ENCODE measurements around the gene DVL3. TPM values are rescaled to one million over a fixed set of nuclear protein-coding genes. Genes with fewer than 3 reads are reported as not detected.

The DVL3 gene
- total RNA-seq, 4 donors from 2014 or later, result 36.5 to 58.1 (median 48.0) TPM

DNA sequence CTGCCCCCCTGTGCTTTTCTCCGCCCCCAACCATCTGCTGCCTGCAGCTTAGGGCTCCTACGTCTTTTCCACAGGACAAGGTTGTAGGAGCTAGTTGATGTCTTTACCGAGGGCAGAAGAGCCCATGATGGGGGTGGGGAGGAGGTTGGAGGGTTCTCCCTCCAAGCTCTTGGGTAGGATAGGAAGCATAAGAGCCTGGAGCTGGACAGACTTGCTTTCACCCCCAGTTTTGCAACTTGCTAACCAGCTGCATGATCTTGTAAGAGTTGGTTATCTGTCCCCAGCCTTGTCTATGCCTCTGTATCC is 31.7 kb downstream of the DVL3 start:
- H3K27ac ChIP-seq, result peak overlapping the region; percentile 89 to 97 (median 96)
- in situ Hi-C loops (cut with MboI; ENCODE audit: low sequenced_read_pairs in 4 of 4) (loop anchor here in 2 of 4 donors (10.0 kb wide), 1 partner anchor 52 kb away; the partner anchor contains the start of gene EIF2B5 (in 2 of the 2)), intact Hi-C loops (cut with DNase I; ENCODE audit: low total_unique reads) (loop anchor here (1.0 to 5.0 kb wide), 6 partner anchors 42 to 175 kb away; partner anchors contain the start of genes CLCN2, EEF1AKMT4, EIF2B5 and POLR2H)
- H3K9me3 ChIP-seq, result no peaks in the 10 kb centered on the region
- H3K36me3 ChIP-seq, result peaks cover 3 to 74% of the 10 kb centered on the region in 2 donors
- TF ChIP-seq, protein P1, sequence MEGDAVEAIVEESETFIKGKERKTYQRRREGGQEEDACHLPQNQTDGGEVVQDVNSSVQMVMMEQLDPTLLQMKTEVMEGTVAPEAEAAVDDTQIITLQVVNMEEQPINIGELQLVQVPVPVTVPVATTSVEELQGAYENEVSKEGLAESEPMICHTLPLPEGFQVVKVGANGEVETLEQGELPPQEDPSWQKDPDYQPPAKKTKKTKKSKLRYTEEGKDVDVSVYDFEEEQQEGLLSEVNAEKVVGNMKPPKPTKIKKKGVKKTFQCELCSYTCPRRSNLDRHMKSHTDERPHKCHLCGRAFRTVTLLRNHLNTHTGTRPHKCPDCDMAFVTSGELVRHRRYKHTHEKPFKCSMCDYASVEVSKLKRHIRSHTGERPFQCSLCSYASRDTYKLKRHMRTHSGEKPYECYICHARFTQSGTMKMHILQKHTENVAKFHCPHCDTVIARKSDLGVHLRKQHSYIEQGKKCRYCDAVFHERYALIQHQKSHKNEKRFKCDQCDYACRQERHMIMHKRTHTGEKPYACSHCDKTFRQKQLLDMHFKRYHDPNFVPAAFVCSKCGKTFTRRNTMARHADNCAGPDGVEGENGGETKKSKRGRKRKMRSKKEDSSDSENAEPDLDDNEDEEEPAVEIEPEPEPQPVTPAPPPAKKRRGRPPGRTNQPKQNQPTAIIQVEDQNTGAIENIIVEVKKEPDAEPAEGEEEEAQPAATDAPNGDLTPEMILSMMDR (IDR thresholded peaks at IDR 0.05 in 4 of 5, conservative IDR thresholded peaks at IDR 0.05 in 1 of 5), result no peak
- no peak for TF ChIP-seq POLR2A (IDR thresholded peaks at IDR 0.05)
- no peaks in the 10 kb centered on the region for H3K27me3 ChIP-seq
- no peak for ATAC-seq
- DNase-seq, result no peak
- peak overlapping the region; percentile 78 to 97 (median 90) for H3K4me3 ChIP-seq
- H3K4me1 ChIP-seq, result peaks cover 18 to 21% of the 10 kb centered on the region in 2 donors

DNA sequence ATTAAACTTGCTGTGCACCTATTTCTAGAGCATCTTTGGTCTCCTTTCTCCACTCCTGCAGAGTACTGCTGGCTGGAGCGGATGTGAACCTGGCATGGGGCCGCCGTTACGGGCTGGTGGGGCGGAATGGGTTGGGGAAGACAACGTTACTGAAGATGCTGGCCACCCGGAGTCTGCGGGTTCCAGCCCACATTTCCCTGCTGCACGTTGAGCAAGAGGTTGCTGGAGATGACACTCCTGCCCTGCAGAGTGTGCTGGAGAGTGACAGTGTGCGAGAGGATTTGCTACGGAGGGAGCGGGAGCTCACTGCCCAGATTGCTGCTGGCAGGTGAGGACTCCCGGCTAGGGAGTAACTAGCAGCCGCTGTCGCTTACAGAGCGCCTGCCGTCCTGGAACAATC is 32.9 kb downstream of the DVL3 start:
- intact Hi-C loops (cut with DNase I; ENCODE audit: low total_unique reads), result loop anchor here (5.0 kb wide), 3 partner anchors 109 to 174 kb away; partner anchors contain the start of genes CLCN2, POLR2H and PSMD2
- H3K4me3 ChIP-seq, result no peak overlapping the region

DNA sequence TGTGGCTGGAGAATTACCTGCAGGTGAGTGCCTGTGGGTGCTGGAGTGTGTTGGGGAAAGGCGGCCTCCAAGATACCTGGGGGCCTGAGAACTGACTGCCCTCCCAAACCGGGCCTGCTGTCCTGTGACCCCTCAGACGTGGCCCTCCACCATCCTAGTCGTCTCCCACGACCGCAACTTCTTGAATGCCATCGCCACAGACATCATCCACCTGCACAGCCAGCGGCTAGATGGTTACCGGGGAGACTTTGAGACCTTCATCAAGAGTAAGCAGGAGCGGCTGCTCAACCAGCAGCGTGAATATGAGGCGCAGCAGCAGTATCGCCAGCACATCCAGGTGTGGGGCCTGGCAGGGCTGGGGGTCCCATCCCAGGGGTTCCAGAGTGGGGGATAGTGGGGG is 34.2 kb downstream of the DVL3 start:
- intact Hi-C loops (cut with DNase I; ENCODE audit: low total_unique reads), result loop anchor here (5.0 kb wide), 3 partner anchors 108 to 173 kb away; partner anchors contain the start of genes CLCN2, POLR2H and PSMD2
- H3K27me3 ChIP-seq, result no peaks in the 10 kb centered on the region
- H3K27ac ChIP-seq, result no peak overlapping the region
- ATAC-seq, result no peak
- DNase-seq, result no peak
- no peak overlapping the region for H3K4me3 ChIP-seq
- peaks cover 18 to 21% of the 10 kb centered on the region in 2 donors for H3K4me1 ChIP-seq
- H3K9me3 ChIP-seq, result no peaks in the 10 kb centered on the region
- H3K36me3 ChIP-seq, result peaks cover 0 to 74% of the 10 kb centered on the region in 2 donors
- in situ Hi-C loops (cut with MboI; ENCODE audit: low sequenced_read_pairs in 4 of 4), result loop anchor here in 2 of 4 donors (10.0 kb wide), 1 partner anchor 55 kb away; the partner anchor contains the start of gene EIF2B5 (in 2 of the 2)
- TF ChIP-seq, protein P1 (IDR thresholded peaks at IDR 0.05 in 4 of 5, conservative IDR thresholded peaks at IDR 0.05 in 1 of 5), result no peak
- no peak for TF ChIP-seq POLR2A (IDR thresholded peaks at IDR 0.05)

More for the DNA sequence above, 32.9 kb downstream of the DVL3 start:
- TF ChIP-seq, protein P1 (IDR thresholded peaks at IDR 0.05 in 4 of 5, conservative IDR thresholded peaks at IDR 0.05 in 1 of 5), result no peak
- no peak for TF ChIP-seq POLR2A (IDR thresholded peaks at IDR 0.05)
- no peaks in the 10 kb centered on the region for H3K27me3 ChIP-seq
- in situ Hi-C loops (cut with MboI; ENCODE audit: low sequenced_read_pairs in 4 of 4), result loop anchor here in 2 of 4 donors (10.0 kb wide), 1 partner anchor 53 kb away; the partner anchor contains the start of gene EIF2B5 (in 2 of the 2)
- DNase-seq (no peak), ATAC-seq (no peak)
- H3K9me3 ChIP-seq, result no peaks in the 10 kb centered on the region
- H3K36me3 ChIP-seq, result peaks cover 0 to 74% of the 10 kb centered on the region in 2 donors
- no peak overlapping the region for H3K27ac ChIP-seq
- H3K4me1 ChIP-seq, result peaks cover 18 to 21% of the 10 kb centered on the region in 2 donors

DNA sequence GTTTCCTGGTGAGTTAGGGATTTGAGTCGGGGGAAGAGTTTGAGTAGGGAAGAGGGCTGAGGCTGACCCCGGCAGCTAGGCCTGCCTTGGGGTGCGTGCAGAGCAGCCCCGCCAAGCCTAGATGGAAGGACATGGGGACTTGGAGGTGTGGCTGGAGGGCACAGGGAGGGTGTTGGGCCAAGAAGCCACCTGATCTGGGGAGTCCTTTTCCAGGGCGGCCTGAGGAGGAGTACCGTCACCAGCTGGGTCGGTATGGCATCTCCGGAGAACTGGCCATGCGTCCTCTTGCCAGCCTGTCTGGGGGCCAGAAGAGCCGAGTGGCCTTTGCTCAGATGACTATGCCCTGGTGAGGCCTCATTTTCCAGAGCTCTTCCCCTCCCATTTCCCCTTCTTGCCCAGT is 37.7 kb downstream of the DVL3 start:
- Histone ChIP-seq H3K36me3 (peaks cover 0 to 80% of the 10 kb centered on the region in 2 donors), H3K27ac (no peak overlapping the region), H3K9me3 (no peaks in the 10 kb centered on the region), H3K4me1 (peaks cover 0 to under 1% of the 10 kb centered on the region in 2 donors), H3K27me3 (no peaks in the 10 kb centered on the region), H3K4me3 (no peak overlapping the region)
- no peak for DNase-seq
- in situ Hi-C loops (cut with MboI; ENCODE audit: low sequenced_read_pairs in 4 of 4) (no loop called here), intact Hi-C loops (cut with DNase I; ENCODE audit: low total_unique reads) (no loop called here)
- no peak for ATAC-seq
- TF ChIP-seq POLR2A (IDR thresholded peaks at IDR 0.05), result no peak
- TF ChIP-seq, protein P1 (IDR thresholded peaks at IDR 0.05 in 4 of 5, conservative IDR thresholded peaks at IDR 0.05 in 1 of 5), result no peak

All from gastrocnemius medialis (tissue), 4 donors.